Nephron (organoid): ENCODE measurements around the gene SLC7A6.
A peak's percentile ranks its signal among the peaks of the same experiment; 100 is the strongest.

Experiments
- H3K27ac Mint-ChIP-seq, 3 experiments: 2 replicates each; pipeline ENCODE4 v1.8.0; 2020; ENCODE audit warnings: mixed read lengths in 3 of 3, mild to moderate bottlenecking in 2 of 3, moderate library complexity in 1 of 3
- H3K27me3 Mint-ChIP-seq: 2 replicates; pipeline ENCODE4 v1.8.0; 2021; ENCODE audit warnings: low read depth, mild to moderate bottlenecking, moderate library complexity, mixed read lengths
- H3K36me3 Mint-ChIP-seq: 2 replicates; pipeline ENCODE4 v1.8.0; 2020; ENCODE audit warnings: low read depth, mixed read lengths
- H3K4me1 Mint-ChIP-seq: 2 replicates; pipeline ENCODE4 v1.8.0; 2020; ENCODE audit warnings: mixed read lengths
- H3K4me3 Mint-ChIP-seq, 3 experiments: 2 replicates each; pipeline ENCODE4 v1.8.0; 2020; ENCODE audit warnings: mild to moderate bottlenecking in 3 of 3, mixed read lengths in 3 of 3, moderate library complexity in 2 of 3
- H3K9me3 Mint-ChIP-seq: 2 replicates; pipeline ENCODE4 v1.8.0; 2020; ENCODE audit warnings: mixed read lengths
- TF ChIP-seq, protein P1 (sequence below), 3 experiments: fragments of 200-600 bp; sonication (generic); IDR thresholded peaks; one replicate each; pipeline ENCODE4 v1.5.0; 2021; ENCODE audit warnings: antibody characterized with exemption in 3 of 3; ENCODE audit not compliant: unreplicated experiment in 3 of 3

Gene SLC7A6

DNA sequence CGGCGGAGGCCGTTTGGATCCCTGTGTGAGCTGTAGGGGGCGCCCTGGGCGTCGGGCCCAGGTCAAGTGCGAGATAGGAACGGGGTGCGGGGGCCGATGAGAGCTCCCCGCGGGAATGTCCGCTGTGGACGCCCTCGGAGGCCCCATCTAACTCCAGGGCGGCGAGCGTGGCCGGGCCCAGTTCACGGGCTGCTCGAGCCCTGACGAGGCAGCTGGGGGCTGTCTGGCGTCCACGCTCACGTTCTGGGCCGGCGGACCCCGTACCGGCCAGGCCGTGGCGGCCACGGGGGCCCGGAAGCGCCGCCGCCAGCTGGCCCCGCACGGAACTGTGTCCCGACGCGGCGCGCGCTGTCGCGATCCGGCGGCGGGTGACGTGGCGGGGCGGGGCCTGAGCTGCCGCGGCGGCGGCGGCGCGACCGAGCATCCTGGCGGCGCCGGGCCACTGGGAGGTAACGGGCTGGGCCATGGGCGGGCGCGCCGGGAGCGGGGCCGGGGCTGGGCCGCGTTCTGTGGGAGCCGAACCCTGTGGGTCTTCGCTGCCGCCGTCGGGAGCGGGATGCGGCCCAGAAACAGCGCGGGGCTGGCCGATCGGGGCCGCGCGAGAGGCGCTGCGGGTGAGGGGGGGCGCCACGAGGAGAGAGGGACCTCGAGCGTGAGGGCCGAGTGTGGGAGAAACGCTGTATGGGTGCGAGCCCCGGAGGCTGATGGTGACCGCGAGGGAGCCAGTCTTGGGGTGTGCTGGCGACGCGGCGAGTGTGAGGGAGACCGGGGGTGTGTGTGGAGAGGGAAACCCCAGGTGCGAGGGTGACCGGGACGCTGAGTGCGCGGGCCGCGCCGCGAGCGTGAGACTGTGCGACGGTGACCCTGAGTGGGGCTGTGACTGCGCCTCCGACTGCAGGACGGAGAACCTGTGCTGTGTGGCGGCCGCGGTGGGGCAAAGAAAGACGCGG, at the start of gene SLC7A6:
Gene SLC7A6 (plus strand): TSS at position 399 of the 950 bp plus-strand sequence. CDS start 10,201 bp downstream, outside the sequence.
- peak within 1 kb of the TSS; percentile 92 to 96 (median 94) for H3K27ac Mint-ChIP-seq
- H3K4me3 Mint-ChIP-seq = peak within 1 kb of the TSS; percentile 94 to 96 (median 95)
- H3K4me1 Mint-ChIP-seq = peaks cover 26% of the 10 kb centered on the region
- H3K36me3 Mint-ChIP-seq = no peaks in the 10 kb centered on the region
- TF ChIP-seq, protein P1, sequence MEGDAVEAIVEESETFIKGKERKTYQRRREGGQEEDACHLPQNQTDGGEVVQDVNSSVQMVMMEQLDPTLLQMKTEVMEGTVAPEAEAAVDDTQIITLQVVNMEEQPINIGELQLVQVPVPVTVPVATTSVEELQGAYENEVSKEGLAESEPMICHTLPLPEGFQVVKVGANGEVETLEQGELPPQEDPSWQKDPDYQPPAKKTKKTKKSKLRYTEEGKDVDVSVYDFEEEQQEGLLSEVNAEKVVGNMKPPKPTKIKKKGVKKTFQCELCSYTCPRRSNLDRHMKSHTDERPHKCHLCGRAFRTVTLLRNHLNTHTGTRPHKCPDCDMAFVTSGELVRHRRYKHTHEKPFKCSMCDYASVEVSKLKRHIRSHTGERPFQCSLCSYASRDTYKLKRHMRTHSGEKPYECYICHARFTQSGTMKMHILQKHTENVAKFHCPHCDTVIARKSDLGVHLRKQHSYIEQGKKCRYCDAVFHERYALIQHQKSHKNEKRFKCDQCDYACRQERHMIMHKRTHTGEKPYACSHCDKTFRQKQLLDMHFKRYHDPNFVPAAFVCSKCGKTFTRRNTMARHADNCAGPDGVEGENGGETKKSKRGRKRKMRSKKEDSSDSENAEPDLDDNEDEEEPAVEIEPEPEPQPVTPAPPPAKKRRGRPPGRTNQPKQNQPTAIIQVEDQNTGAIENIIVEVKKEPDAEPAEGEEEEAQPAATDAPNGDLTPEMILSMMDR (IDR thresholded peaks at IDR 0.05; ENCODE audit: unreplicated experiment in 3 of 3) = peak; percentile 64 to 76 (median 74)
- H3K27me3 Mint-ChIP-seq = peaks cover 14% of the 10 kb centered on the region
- no peaks in the 10 kb centered on the region for H3K9me3 Mint-ChIP-seq

DNA sequence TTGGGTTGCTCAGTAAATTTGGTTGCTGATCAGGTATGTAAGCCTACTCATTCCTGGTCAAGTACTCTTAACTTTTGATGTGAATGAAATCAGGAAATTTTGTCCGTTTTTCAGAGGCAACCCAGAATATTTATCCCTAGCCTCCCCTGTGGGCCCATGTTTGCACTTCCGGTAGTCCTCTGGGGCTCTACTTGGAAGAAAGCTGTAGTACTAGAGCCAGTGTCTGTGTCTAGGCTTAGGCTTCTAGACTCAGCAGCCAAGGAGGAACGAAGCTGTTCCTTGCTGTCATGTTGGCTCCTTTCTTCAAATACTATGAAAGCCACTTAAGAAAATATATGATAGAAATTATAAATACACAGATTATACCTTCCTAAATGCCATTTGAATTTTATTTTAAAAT, 49.6 kb upstream of the SLC7A6 start:
- Mint-ChIP-seq H3K36me3 (peaks cover 4% of the 10 kb centered on the region), H3K4me3 (no peak overlapping the region), H3K27me3 (no peaks in the 10 kb centered on the region), H3K4me1 (no peaks in the 10 kb centered on the region), H3K9me3 (no peaks in the 10 kb centered on the region), H3K27ac (no peak overlapping the region)
- TF ChIP-seq, protein P1 (IDR thresholded peaks at IDR 0.05; ENCODE audit: unreplicated experiment in 3 of 3) = no peak

- Mint-ChIP-seq H3K4me3 (no peak overlapping the region), H3K27ac (no peak overlapping the region), H3K27me3 (no peaks in the 10 kb centered on the region), H3K36me3 (peaks cover 4% of the 10 kb centered on the region), H3K9me3 (no peaks in the 10 kb centered on the region), H3K4me1 (no peaks in the 10 kb centered on the region)
- TF ChIP-seq, protein P1 (IDR thresholded peaks at IDR 0.05; ENCODE audit: unreplicated experiment in 3 of 3) = no peak
Measured at GRCh38 chr16:68215302-68215701, 49.0 kb upstream of the SLC7A6 start.

DNA sequence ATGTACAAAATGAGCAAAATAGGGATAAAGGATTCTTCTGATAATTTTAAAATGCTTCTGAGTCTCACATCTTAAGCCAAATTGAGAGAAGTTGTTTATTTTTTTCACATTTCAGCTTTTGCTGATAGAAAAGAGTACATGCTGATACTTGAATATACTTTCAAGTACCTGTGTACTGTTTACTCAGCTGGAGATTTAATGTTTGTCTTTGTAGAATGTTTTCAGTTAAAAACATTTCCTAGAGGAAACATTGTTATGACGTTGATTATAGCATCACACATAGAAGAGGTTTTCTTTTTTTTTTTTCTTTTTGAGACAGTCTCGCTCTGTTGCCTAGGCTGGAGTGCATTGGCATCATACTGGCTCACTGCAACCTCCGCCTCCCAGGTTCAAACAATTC, 48.1 kb upstream of the SLC7A6 start:
- TF ChIP-seq, protein P1 (IDR thresholded peaks at IDR 0.05; ENCODE audit: unreplicated experiment in 3 of 3) = no peak
- H3K27me3 Mint-ChIP-seq = no peaks in the 10 kb centered on the region
- H3K36me3 Mint-ChIP-seq = peaks cover 8% of the 10 kb centered on the region
- H3K4me1 Mint-ChIP-seq = no peaks in the 10 kb centered on the region
- H3K4me3 Mint-ChIP-seq = no peak overlapping the region
- no peak overlapping the region for H3K27ac Mint-ChIP-seq
- no peaks in the 10 kb centered on the region for H3K9me3 Mint-ChIP-seq

DNA sequence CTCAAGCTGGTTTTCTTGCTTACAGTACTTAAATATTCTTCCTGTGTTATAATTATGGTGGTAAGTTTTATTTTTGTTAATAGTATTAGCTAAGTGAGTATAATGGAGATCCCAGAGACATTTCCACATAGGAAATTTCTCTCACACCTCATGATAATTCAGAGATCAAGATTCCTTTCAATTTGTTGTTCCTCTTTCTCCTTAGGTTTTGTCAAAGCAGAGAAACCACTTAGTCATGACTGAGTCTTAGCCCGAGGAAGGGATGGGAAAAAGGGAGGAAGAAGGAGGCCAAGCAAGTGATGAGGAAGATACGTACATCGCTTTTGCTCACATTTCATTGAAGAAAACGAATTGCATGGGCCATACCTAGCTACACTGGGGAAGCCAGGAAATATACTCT, 46.8 kb upstream of the SLC7A6 start:
- Mint-ChIP-seq H3K27ac (no peak overlapping the region), H3K27me3 (no peaks in the 10 kb centered on the region), H3K36me3 (peaks cover 11% of the 10 kb centered on the region), H3K9me3 (no peaks in the 10 kb centered on the region), H3K4me3 (no peak overlapping the region), H3K4me1 (no peaks in the 10 kb centered on the region)
- TF ChIP-seq, protein P1 (IDR thresholded peaks at IDR 0.05; ENCODE audit: unreplicated experiment in 3 of 3) = no peak
